ENCODE results near the gene DSG3. TPM values are rescaled to one million over a fixed set of nuclear protein-coding genes. Genes with fewer than 3 reads are reported as not detected.

The DSG3 gene
- total RNA-seq, 4 donors from 2014 or later, result under 0.01 TPM; not detected in 3

- Histone ChIP-seq H3K36me3 (no peaks in the 10 kb centered on the region), H3K9me3 (no peaks in the 10 kb centered on the region), H3K27me3 (peaks cover 14% of the 10 kb centered on the region), H3K27ac (peak overlapping the region; percentile 88 to 97 (median 91)), H3K4me1 (peaks cover 0 to 23% (median 4%) of the 10 kb centered on the region in 4 donors), H3K4me3 (peak overlapping the region; percentile 57 to 78 (median 74))
- peak; percentile 52 for DNase-seq
- intact Hi-C loops (cut with DNase I; ENCODE audit: low total_unique reads) (no loop called here), in situ Hi-C loops (cut with MboI; ENCODE audit: low pct_ligation_motif_present in 1 of 4, low pct_unique_long_range_greater_than_20kb in 1 of 4, low sequenced_read_pairs in 3 of 4) (no loop called here)
- TF ChIP-seq, protein P1, sequence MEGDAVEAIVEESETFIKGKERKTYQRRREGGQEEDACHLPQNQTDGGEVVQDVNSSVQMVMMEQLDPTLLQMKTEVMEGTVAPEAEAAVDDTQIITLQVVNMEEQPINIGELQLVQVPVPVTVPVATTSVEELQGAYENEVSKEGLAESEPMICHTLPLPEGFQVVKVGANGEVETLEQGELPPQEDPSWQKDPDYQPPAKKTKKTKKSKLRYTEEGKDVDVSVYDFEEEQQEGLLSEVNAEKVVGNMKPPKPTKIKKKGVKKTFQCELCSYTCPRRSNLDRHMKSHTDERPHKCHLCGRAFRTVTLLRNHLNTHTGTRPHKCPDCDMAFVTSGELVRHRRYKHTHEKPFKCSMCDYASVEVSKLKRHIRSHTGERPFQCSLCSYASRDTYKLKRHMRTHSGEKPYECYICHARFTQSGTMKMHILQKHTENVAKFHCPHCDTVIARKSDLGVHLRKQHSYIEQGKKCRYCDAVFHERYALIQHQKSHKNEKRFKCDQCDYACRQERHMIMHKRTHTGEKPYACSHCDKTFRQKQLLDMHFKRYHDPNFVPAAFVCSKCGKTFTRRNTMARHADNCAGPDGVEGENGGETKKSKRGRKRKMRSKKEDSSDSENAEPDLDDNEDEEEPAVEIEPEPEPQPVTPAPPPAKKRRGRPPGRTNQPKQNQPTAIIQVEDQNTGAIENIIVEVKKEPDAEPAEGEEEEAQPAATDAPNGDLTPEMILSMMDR (IDR thresholded peaks at IDR 0.05), result no peak
- TF ChIP-seq POLR2A (IDR thresholded peaks at IDR 0.05) (no peak), EP300 (IDR thresholded peaks at IDR 0.05; ENCODE audit: low read depth) (no peak), POLR2AphosphoS5 (IDR thresholded peaks at IDR 0.05) (no peak)
- WGBS, 2 donors (ENCODE audit: low coverage in 1 of 2), result 16 to 17% methylated on average over 14 to 22 of the region's 22 CpGs
Measured at GRCh38 chr18:31498574-31499524, 51.3 kb downstream of the DSG3 start.

- H3K4me3 ChIP-seq, result no peak overlapping the region
- no peaks in the 10 kb centered on the region for H3K9me3 ChIP-seq
- peak; percentile 42 for DNase-seq
- in situ Hi-C loops (cut with MboI; ENCODE audit: low pct_ligation_motif_present in 1 of 4, low pct_unique_long_range_greater_than_20kb in 1 of 4, low sequenced_read_pairs in 3 of 4), result loop anchor here in 2 of 4 donors (25.0 kb wide), 2 partner anchors 238 to 413 kb away; no protein-coding TSS in a partner anchor
- H3K36me3 ChIP-seq, result no peaks in the 10 kb centered on the region
- intact Hi-C loops (cut with DNase I; ENCODE audit: low total_unique reads), result no loop called here
- peak overlapping the region; percentile 88 to 97 (median 91) for H3K27ac ChIP-seq
- peaks cover 0 to 29% (median 6%) of the 10 kb centered on the region in 4 donors for H3K4me1 ChIP-seq
- WGBS, 2 donors (ENCODE audit: low coverage in 1 of 2), result 42 to 59% methylated on average over 4 to 6 of the region's 6 CpGs
- peaks cover 14% of the 10 kb centered on the region for H3K27me3 ChIP-seq
- TF ChIP-seq POLR2AphosphoS5 (IDR thresholded peaks at IDR 0.05), result peak in 1 of 3 donors; percentile 26
- TF ChIP-seq, protein P1 (IDR thresholded peaks at IDR 0.05), result no peak
Measured at GRCh38 chr18:31500051-31500688, 52.6 kb downstream of the DSG3 start.

DNA sequence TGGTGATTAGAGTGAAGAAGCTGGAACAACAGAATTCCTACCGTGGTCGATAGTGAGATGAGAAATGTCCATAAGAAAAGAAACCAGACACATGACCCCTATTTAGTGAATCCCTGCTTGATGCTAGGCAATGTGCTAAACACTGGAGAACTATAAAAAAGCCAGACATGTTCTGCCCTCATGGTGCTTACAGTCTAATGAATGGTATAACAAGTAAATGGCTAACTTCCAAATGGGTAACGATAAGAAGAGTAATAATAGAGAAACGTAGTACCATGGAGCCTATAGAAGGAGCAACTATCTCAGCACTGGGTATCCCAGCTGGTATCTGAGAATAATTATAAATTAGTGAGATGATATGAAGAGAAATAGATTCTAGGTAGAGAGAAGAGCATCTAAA is 55.5 kb downstream of the DSG3 start:
- no peak for DNase-seq
- peaks cover 9% of the 10 kb centered on the region for H3K27me3 ChIP-seq
- TF ChIP-seq POLR2AphosphoS5 (IDR thresholded peaks at IDR 0.05), result no peak
- no peak for TF ChIP-seq POLR2A (IDR thresholded peaks at IDR 0.05)
- no peak for TF ChIP-seq EP300 (IDR thresholded peaks at IDR 0.05; ENCODE audit: low read depth)
- TF ChIP-seq, protein P1 (IDR thresholded peaks at IDR 0.05), result no peak
- no peaks in the 10 kb centered on the region for H3K9me3 ChIP-seq
- no peaks in the 10 kb centered on the region for H3K36me3 ChIP-seq
- H3K4me1 ChIP-seq, result peaks cover 0 to 35% (median 8%) of the 10 kb centered on the region in 4 donors
- in situ Hi-C loops (cut with MboI; ENCODE audit: low pct_ligation_motif_present in 1 of 4, low pct_unique_long_range_greater_than_20kb in 1 of 4, low sequenced_read_pairs in 3 of 4), result loop anchor here in 2 of 4 donors (25.0 kb wide), 2 partner anchors 241 to 416 kb away; no protein-coding TSS in a partner anchor
- no peak overlapping the region for H3K4me3 ChIP-seq
- intact Hi-C loops (cut with DNase I; ENCODE audit: low total_unique reads), result no loop called here
- no peak overlapping the region for H3K27ac ChIP-seq
- 86 to 90% methylated on average over 4 of the region's 4 CpGs for WGBS, 2 donors (ENCODE audit: low coverage in 1 of 2)

Data from transverse colon (tissue), 4 donors.